CD14-positive monocyte (primary cell): ENCODE data around the gene AFDN. TPM values are rescaled to one million over a fixed set of nuclear protein-coding genes. Genes with fewer than 3 reads are reported as not detected.

Source experiments
- DNase-seq, 3 donors: peaks; one replicate each; pipeline ENCODE4 v3.0.0-alpha.2; 2011 to 2022
- H2AFZ ChIP-seq: 2 replicates; pipeline ENCODE4 v1.6.0; 2012; ENCODE audit warnings: mild to moderate bottlenecking, low read depth, low read length, inconsistent platforms; ENCODE audit not compliant: insufficient read depth, poor library complexity, severe bottlenecking
- H3K27ac ChIP-seq, 2 donors: 1 replicate in 1 of 2; 2 replicates in 1 of 2; pipeline ENCODE4 v1.5.1; 2012 to 2013; ENCODE audit warnings: low read length in 2 of 2, control low read depth in 1 of 2, inconsistent platforms in 1 of 2, low read depth in 1 of 2, mild to moderate bottlenecking in 1 of 2
- H3K27me3 ChIP-seq, 2 donors: one replicate each; pipeline versions ENCODE4 v1.6.0 to v1.6.1; 2011 to 2013; ENCODE audit warnings: low read length in 2 of 2; ENCODE audit not compliant: control insufficient read depth in 2 of 2, insufficient read depth in 2 of 2
- H3K36me3 ChIP-seq, 2 donors: replicated peaks in 1 of 2; 1 replicate in 1 of 2; 2 replicates in 1 of 2; pipeline versions ENCODE4 v1.5.1 to v1.6.1; 2012 to 2013; ENCODE audit warnings: low read length in 2 of 2, control low read depth in 1 of 2, inconsistent platforms in 1 of 2, mild to moderate bottlenecking in 1 of 2; ENCODE audit not compliant: insufficient read depth in 2 of 2, control insufficient read depth in 1 of 2
- H3K4me1 ChIP-seq, 2 donors: 1 replicate in 1 of 2; 2 replicates in 1 of 2; pipeline versions ENCODE4 v1.5.1 to v1.6.1; 2012 to 2013; ENCODE audit warnings: low read length in 2 of 2, control low read depth in 1 of 2, inconsistent platforms in 1 of 2, mild to moderate bottlenecking in 1 of 2, moderate library complexity in 1 of 2; ENCODE audit not compliant: insufficient read depth in 2 of 2, control insufficient read depth in 1 of 2
- H3K4me2 ChIP-seq: replicated peaks from 2 replicates; pipeline ENCODE3; 2012; ENCODE audit warnings: low read length, moderate library complexity, mild to moderate bottlenecking; ENCODE audit not compliant: poor library complexity, severe bottlenecking; ENCODE audit errors: extremely low read depth
- H3K4me3 ChIP-seq, 3 experiments: fragments of 200-600 bp in 1 of 3; sonication (generic) in 1 of 3; replicated peaks in 1 of 3; 1 replicate in 2 of 3; 2 replicates in 1 of 3; pipeline ENCODE4 v1.5.1; 2011 to 2013; ENCODE audit warnings: low read length in 3 of 3, mild to moderate bottlenecking in 3 of 3, control low read depth in 2 of 3, low read depth in 2 of 3, inconsistent platforms in 1 of 3, moderate library complexity in 1 of 3
- H3K79me2 ChIP-seq: 2 replicates; pipeline ENCODE4 v1.6.0; 2012; ENCODE audit warnings: mild to moderate bottlenecking, control low read depth, inconsistent platforms, low read length, moderate library complexity; ENCODE audit not compliant: insufficient read depth
- H3K9ac ChIP-seq: 2 replicates; pipeline ENCODE4 v1.6.0; 2017; ENCODE audit warnings: low read length, mild to moderate bottlenecking; ENCODE audit not compliant: insufficient read depth, poor library complexity, severe bottlenecking
- H3K9me3 ChIP-seq, 2 donors: replicated peaks in 1 of 2; 1 replicate in 1 of 2; 2 replicates in 1 of 2; pipeline versions ENCODE4 v1.5.1 to v1.6.1; 2012 to 2013; ENCODE audit warnings: low read length in 2 of 2, control low read depth in 1 of 2; ENCODE audit not compliant: control insufficient read depth in 1 of 2, insufficient read depth in 1 of 2
- H4K20me1 ChIP-seq: 2 replicates; pipeline ENCODE4 v1.6.0; 2012; ENCODE audit warnings: mild to moderate bottlenecking, low read length, control low read depth, moderate library complexity; ENCODE audit not compliant: insufficient read depth
- H3K27ac Mint-ChIP-seq, 7 donors: one replicate each; pipeline ENCODE4 v1.8.0; 2020; ENCODE audit warnings: mild to moderate bottlenecking in 7 of 7, mixed read lengths in 7 of 7, moderate library complexity in 6 of 7, inconsistent platforms in 2 of 7
- H3K27me3 Mint-ChIP-seq, 3 donors: one replicate each; pipeline ENCODE4 v1.8.0; 2021 to 2022; ENCODE audit warnings: low read depth in 3 of 3, mild to moderate bottlenecking in 3 of 3, mixed read lengths in 3 of 3, moderate library complexity in 3 of 3, inconsistent platforms in 1 of 3
- H3K36me3 Mint-ChIP-seq, 2 donors: one replicate each; pipeline ENCODE4 v1.8.0; 2020; ENCODE audit warnings: mixed read lengths in 2 of 2, inconsistent platforms in 1 of 2, mild to moderate bottlenecking in 1 of 2
- H3K4me1 Mint-ChIP-seq: one replicate; pipeline ENCODE4 v1.8.0; 2020; ENCODE audit warnings: mild to moderate bottlenecking, mixed read lengths
- H3K4me3 Mint-ChIP-seq, 2 donors: one replicate each; pipeline ENCODE4 v1.8.0; 2020; ENCODE audit warnings: mild to moderate bottlenecking in 2 of 2, mixed read lengths in 2 of 2, moderate library complexity in 1 of 2
- H3K9me3 Mint-ChIP-seq, 7 donors: one replicate each; pipeline ENCODE4 v1.8.0; 2020 to 2022; ENCODE audit warnings: mixed read lengths in 7 of 7, mild to moderate bottlenecking in 6 of 7, moderate library complexity in 6 of 7, inconsistent platforms in 2 of 7
- CTCF ChIP-seq: fragments of 200-600 bp; IDR thresholded peaks from one replicate; pipeline ENCODE4 v1.8.0; 2022; ENCODE audit warnings: antibody characterized with exemption, mild to moderate bottlenecking
- WGBS: methylation state at CpG from one replicate; pipeline ENCODE4 v1.1.5; 2013; ENCODE audit warnings: missing lambda C conversion rate; ENCODE audit not compliant: insufficient coverage; 5-methylcytosine and 5-hydroxymethylcytosine counted together
- intact Hi-C, 2 donors: fragments of 100-400 bp; cut with micrococcal nuclease; formaldehyde crosslinking; loops; one replicate each; pipeline versions ENCODE4 v1.15.0 to v1.15.1; 2023
- polyA plus RNA-seq, 3 donors: library from polyadenylated mRNA; depleted of rRNA in 1 of 3; unstranded in 2 of 3; stranded (reverse) in 1 of 3; fragments of 300-500 nt in 2 of 3; fragments of >200 nt in 1 of 3; fragmentation: Illumina TruSeq in 2 of 3; gene quantifications; 1 replicate in 2 of 3; 2 replicates in 1 of 3; pipeline ENCODE4 v1.2.3, GENCODE V29; 2012 to 2021

AFDN gene
- polyA plus RNA-seq, 3 donors, result 0.03 to 1.5 TPM; not detected in 1

- Mint-ChIP-seq H3K36me3 (no peaks in the 10 kb centered on the region), H3K4me1 (no peaks in the 10 kb centered on the region), H3K9me3 (peaks cover 0 to 2% (median 0%) of the 10 kb centered on the region in 7 donors), H3K27me3 (peaks cover 0 to 4% (median 3%) of the 10 kb centered on the region in 3 donors), H3K4me3 (no peak overlapping the region), H3K27ac (no peak overlapping the region)
- Histone ChIP-seq H3K4me2 (no peak overlapping the region), H3K9me3 (peaks cover 0 to 8% of the 10 kb centered on the region in 2 donors), H3K27me3 (no peaks in the 10 kb centered on the region), H2AFZ (no peak overlapping the region), H3K4me1 (no peaks in the 10 kb centered on the region), H3K36me3 (no peaks in the 10 kb centered on the region), H3K4me3 (no peak overlapping the region), H4K20me1 (no peaks in the 10 kb centered on the region), H3K79me2 (no peaks in the 10 kb centered on the region), H3K27ac (no peak overlapping the region), H3K9ac (no peak overlapping the region)
- no peak for DNase-seq
- 96% methylated on average over 5 of the region's 10 CpGs for WGBS
- no peak for TF ChIP-seq CTCF
- intact Hi-C loops, result no loop called here
These were observed 145.5 kb downstream of the AFDN start for GRCh38 chr6:167972193-167972592.

- no peaks in the 10 kb centered on the region for H3K4me1 Mint-ChIP-seq
- Histone ChIP-seq H3K27me3 (no peaks in the 10 kb centered on the region), H3K4me3 (no peak overlapping the region), H3K79me2 (no peaks in the 10 kb centered on the region), H3K36me3 (no peaks in the 10 kb centered on the region), H2AFZ (no peak overlapping the region), H3K4me1 (no peaks in the 10 kb centered on the region), H3K27ac (no peak overlapping the region), H3K9me3 (peaks cover 0 to 16% of the 10 kb centered on the region in 2 donors), H4K20me1 (no peaks in the 10 kb centered on the region), H3K4me2 (no peak overlapping the region), H3K9ac (no peak overlapping the region)
- H3K4me3 Mint-ChIP-seq, result no peak overlapping the region
- 79% methylated on average over 5 of the region's 9 CpGs for WGBS
- H3K36me3 Mint-ChIP-seq, result no peaks in the 10 kb centered on the region
- TF ChIP-seq CTCF, result no peak
- peaks cover 2 to 8% (median 4%) of the 10 kb centered on the region in 7 donors for H3K9me3 Mint-ChIP-seq
- H3K27me3 Mint-ChIP-seq, result peaks cover 0 to 4% (median 3%) of the 10 kb centered on the region in 3 donors
- DNase-seq, result no peak
- intact Hi-C loops, result no loop called here
- H3K27ac Mint-ChIP-seq, result no peak overlapping the region
These were observed 146.6 kb downstream of the AFDN start for GRCh38 chr6:167973148-167973885.
